ENCODE results near the gene RNASEL.

The RNASEL gene

GRCh38 chr1:182631954-182632353 is 42.9 kb upstream of the RNASEL start:
- TF ChIP-seq, protein P1, sequence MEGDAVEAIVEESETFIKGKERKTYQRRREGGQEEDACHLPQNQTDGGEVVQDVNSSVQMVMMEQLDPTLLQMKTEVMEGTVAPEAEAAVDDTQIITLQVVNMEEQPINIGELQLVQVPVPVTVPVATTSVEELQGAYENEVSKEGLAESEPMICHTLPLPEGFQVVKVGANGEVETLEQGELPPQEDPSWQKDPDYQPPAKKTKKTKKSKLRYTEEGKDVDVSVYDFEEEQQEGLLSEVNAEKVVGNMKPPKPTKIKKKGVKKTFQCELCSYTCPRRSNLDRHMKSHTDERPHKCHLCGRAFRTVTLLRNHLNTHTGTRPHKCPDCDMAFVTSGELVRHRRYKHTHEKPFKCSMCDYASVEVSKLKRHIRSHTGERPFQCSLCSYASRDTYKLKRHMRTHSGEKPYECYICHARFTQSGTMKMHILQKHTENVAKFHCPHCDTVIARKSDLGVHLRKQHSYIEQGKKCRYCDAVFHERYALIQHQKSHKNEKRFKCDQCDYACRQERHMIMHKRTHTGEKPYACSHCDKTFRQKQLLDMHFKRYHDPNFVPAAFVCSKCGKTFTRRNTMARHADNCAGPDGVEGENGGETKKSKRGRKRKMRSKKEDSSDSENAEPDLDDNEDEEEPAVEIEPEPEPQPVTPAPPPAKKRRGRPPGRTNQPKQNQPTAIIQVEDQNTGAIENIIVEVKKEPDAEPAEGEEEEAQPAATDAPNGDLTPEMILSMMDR (IDR thresholded peaks at IDR 0.05): no peak
- no peak for TF ChIP-seq ZFX (IDR thresholded peaks at IDR 0.05; ENCODE audit: borderline replicate concordance)
- H3K27ac ChIP-seq: no peak overlapping the region

DNA sequence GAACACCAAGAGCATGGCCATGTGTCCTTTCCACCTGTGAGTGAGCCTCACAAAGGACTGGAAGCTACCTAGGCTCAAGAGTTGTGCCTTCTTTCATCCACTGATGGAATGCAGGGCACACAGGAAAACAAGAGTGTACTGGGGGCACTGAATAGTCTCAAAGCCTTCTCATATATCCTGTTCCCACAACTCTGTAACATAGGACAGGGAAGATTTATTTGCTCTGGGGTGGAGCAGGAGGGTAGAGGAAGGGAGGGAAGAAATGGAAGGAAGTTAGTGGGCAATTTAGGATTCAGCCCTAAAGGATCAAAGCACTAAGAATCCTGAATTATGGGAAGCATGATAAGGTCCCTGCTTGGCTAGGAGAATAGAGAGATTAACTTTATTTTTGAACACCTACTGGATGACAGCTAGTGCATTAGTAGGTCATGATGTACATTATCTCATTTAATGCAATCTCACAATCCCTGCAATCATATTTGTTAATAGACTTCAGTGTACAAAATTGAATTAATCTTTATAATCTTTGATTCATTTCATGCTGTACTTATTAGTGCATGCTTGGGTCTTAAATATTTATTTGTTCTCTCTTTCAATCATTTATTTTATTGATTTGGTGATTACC is 42.1 kb upstream of the RNASEL start:
- no peak overlapping the region for H3K27ac ChIP-seq
- TF ChIP-seq, protein P1 (IDR thresholded peaks at IDR 0.05): no peak
- no peak for TF ChIP-seq ZFX (IDR thresholded peaks at IDR 0.05; ENCODE audit: borderline replicate concordance)

DNA sequence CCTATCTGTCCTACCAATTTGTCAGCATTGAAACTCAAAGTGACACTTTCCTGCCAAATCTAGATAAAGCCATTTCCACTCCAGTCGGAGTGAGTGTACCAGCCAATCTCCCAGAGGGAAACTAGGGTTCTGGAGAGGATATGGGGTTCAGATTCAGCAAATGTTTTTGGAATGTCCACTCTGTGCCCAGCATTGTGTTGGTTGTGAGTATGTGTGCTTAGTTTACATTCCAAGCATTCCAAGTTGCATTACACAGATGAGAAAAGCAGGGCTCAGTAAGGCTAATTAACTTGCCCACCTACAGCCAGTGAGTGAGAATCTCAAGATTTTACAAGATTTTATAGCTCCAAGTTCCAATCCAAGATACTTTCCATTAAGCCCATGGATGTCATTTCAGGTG is 41.5 kb upstream of the RNASEL start:
- no peak overlapping the region for H3K27ac ChIP-seq

GRCh38 chr1:182629499-182630096 is 40.5 kb upstream of the RNASEL start:
- no peak for TF ChIP-seq ZFX (IDR thresholded peaks at IDR 0.05; ENCODE audit: borderline replicate concordance)
- TF ChIP-seq, protein P1 (IDR thresholded peaks at IDR 0.05): no peak
- no peak overlapping the region for H3K27ac ChIP-seq

More for the DNA sequence above, 41.5 kb upstream of the RNASEL start:
- no peak for TF ChIP-seq ZFX (IDR thresholded peaks at IDR 0.05; ENCODE audit: borderline replicate concordance)
- TF ChIP-seq, protein P1 (IDR thresholded peaks at IDR 0.05): no peak

DNA sequence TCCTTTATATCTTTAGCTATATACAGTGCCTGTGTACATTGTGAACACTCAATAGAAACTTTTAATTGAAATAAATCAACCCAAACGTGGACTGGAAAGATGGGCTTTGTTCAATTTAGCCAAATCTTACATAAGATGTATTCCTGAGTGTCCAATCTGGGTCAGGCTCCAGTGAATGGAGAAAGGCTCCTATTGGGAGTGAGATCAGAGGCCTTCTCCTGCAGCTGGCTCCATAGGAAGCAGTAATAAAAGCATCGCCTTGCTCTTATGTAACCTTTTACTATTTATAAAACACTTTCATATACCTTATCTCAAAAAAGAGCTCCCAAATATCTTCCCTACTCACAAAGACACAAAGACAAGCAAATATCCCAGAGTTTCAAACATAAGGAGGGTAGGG is 40.0 kb upstream of the RNASEL start:
- H3K27ac ChIP-seq: no peak overlapping the region
- TF ChIP-seq ZFX (IDR thresholded peaks at IDR 0.05; ENCODE audit: borderline replicate concordance): no peak
- TF ChIP-seq, protein P1 (IDR thresholded peaks at IDR 0.05): no peak

DNA sequence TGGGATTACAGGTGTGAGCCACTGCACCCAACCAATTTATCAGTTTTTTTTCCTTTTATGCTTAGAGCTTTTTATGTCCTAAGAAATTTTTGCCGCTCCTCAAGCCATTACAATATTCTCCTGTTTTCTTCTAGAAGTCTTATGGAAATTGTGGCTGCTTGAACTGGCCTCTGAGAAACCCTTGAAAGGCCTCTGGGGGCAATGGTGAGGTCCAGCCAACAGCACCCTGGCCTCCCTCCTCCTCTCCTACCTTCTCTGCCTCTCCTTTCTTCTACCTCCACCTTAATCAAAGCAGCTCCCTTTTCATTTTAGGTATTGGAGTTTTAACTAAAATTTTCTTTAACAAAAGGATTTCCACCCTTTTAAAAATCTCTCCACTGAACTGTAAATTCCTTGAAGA is 39.6 kb upstream of the RNASEL start:
- no peak overlapping the region for H3K27ac ChIP-seq
- TF ChIP-seq ZFX (IDR thresholded peaks at IDR 0.05; ENCODE audit: borderline replicate concordance): no peak
- TF ChIP-seq, protein P1 (IDR thresholded peaks at IDR 0.05): no peak

- H3K27ac ChIP-seq: no peak overlapping the region
- TF ChIP-seq ZFX (IDR thresholded peaks at IDR 0.05; ENCODE audit: borderline replicate concordance): no peak
- TF ChIP-seq, protein P1 (IDR thresholded peaks at IDR 0.05): no peak
Observed at GRCh38 chr1:182627622-182628021, 38.6 kb upstream of the RNASEL start.

Measured in 22Rv1 (cell line).